Measurements from ENCODE around the gene CA11. TPM values are rescaled to one million over a fixed set of nuclear protein-coding genes. Genes with fewer than 3 reads are reported as not detected.

Gene CA11
- total and polyA plus RNA-seq, 9 of the 15 experiments (the other 6 are each of a cell fraction or from before 2014, with no cell fraction given) = 2.9 to 19.9 (median 8.3) TPM

DNA sequence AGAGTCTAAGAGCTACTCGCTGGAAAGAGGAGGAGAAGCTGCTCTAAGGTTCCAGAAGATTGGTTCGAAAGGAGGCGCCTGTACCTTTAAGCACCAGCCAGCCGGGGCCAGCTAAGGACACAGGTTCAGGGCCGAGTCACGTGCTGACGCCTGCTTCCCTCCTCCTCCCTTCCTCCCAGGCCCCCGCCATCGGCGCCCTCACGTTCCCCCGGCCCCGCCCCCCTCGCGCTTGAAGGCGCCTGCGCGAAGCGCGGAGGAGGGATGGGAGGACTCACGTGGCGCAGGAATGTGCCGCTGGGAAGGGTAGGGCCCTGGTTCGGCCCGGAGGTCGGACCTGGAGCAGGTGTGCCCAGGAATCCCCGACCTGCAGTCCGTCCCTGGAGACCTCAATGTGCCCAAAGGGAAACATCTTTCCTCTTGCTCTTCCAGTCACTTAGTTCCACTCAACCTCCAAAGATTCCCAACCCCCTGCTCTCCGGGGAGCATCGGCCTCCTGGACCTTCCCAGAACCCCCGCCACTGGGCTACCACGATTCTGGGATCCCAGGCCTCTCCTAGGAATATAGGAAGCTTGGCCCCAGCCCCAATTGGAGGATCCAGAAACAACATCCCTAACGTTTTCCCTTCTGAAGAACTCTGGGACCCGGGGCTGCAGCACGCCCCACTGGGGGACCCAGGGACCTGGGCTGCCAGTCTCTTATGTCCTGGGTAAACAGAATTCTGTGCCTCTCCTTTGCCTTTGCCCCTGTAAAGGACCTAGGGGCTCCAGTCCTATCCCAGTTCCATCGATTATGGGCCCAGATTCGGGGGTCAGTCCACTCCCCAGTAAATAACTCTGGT, 11.3 kb downstream of the CA11 start (continued):
- TF ChIP-seq HMG20B (CRISPR knock-in tag; IDR thresholded peaks at IDR 0.05) = no peak
- TF ChIP-seq MAFK (IDR thresholded peaks at IDR 0.05; ENCODE audit: low read length) = no peak
- TF ChIP-seq RNF219 (CRISPR knock-in tag; IDR thresholded peaks at IDR 0.05) = no peak
- no peak for TF ChIP-seq HDAC8 (tag; IDR thresholded peaks at IDR 0.05)
- TF ChIP-seq CBFA2T2 (conservative IDR thresholded peaks at IDR 0.05) = peak; percentile 70
- TF ChIP-seq ZNF778 (CRISPR knock-in tag; IDR thresholded peaks at IDR 0.05) = no peak
- TF ChIP-seq RB1 (IDR thresholded peaks at IDR 0.05; ENCODE audit: low read depth) = peak; percentile 66; the same call in 1 of the 2 replicates
- TF ChIP-seq PHTF2 (CRISPR knock-in tag; IDR thresholded peaks at IDR 0.05) = no peak
- no peak for TF ChIP-seq PPARD (CRISPR knock-in tag; IDR thresholded peaks at IDR 0.05)
- TF ChIP-seq ZNF766 (CRISPR knock-in tag; conservative IDR thresholded peaks at IDR 0.05) = no peak
- peak; percentile 87 for TF ChIP-seq PRDM10 (IDR thresholded peaks at IDR 0.05; ENCODE audit: partially characterized antibody)
- no peak for TF ChIP-seq RFX7 (CRISPR knock-in tag; IDR thresholded peaks at IDR 0.05)
- TF ChIP-seq FOXJ3 (CRISPR knock-in tag; IDR thresholded peaks at IDR 0.05) = no peak
- TF ChIP-seq NFATC3 (IDR thresholded peaks at IDR 0.05) = no peak
- TF ChIP-seq NFE2 (IDR thresholded peaks at IDR 0.05; ENCODE audit: low read depth) = no peak
- peak; percentile 95 for TF ChIP-seq LEF1 (IDR thresholded peaks at IDR 0.05)
- TF ChIP-seq ZBTB5 (IDR thresholded peaks at IDR 0.05) = no peak
- TF ChIP-seq FOS (IDR thresholded peaks at IDR 0.05; ENCODE audit: extremely low read depth, insufficient read length) = no peak
- TF ChIP-seq ZNF436 (CRISPR knock-in tag; IDR thresholded peaks at IDR 0.05) = no peak
- TF ChIP-seq JUND (IDR thresholded peaks at IDR 0.05; ENCODE audit: borderline replicate concordance, low read depth, low read length) = peak; percentile 50; the same call in 1 of the 2 replicates
- TF ChIP-seq JUND (tag; IDR thresholded peaks at IDR 0.05; ENCODE audit: borderline replicate concordance, low read depth, low read length) = peak; percentile 33; the same call in 1 of the 3 replicates
- TF ChIP-seq SLC30A9 (CRISPR knock-in tag; IDR thresholded peaks at IDR 0.05) = no peak

Data from K562 (cell line).